ENCODE data around the gene GSK3B. TPM values are rescaled to one million over a fixed set of nuclear protein-coding genes. Genes with fewer than 3 reads are reported as not detected.

Gene GSK3B
- total and polyA plus RNA-seq, 2 donors (not counting 1 experiment from before 2014, with no cell fraction given): 12.3 to 33.3 TPM

- Histone ChIP-seq H3K27me3 (replicated peaks in 1 of 4; ENCODE audit: control extremely low read depth in 1 of 4, control insufficient read depth in 3 of 4, insufficient read depth in 4 of 4, low read length in 3 of 4) (no peaks in the 10 kb centered on the region), H3K36me3 (replicated peaks in 1 of 2; ENCODE audit: control extremely low read depth in 1 of 2, control insufficient read depth in 1 of 2, extremely low read depth in 1 of 2, insufficient read depth in 2 of 2, low read length in 1 of 2) (peaks cover 2 to 14% of the 10 kb centered on the region in 2 experiments), H3K79me2 (ENCODE audit: control insufficient read depth, insufficient read depth, low read length) (no peaks in the 10 kb centered on the region), H3K27ac (ENCODE audit: low read length in 2 of 2) (no peak overlapping the region), H4K20me1 (ENCODE audit: control insufficient read depth, insufficient read depth, low read length, poor library complexity, severe bottlenecking) (peaks cover 4% of the 10 kb centered on the region), H3K9ac (ENCODE audit: low read length) (no peak overlapping the region), H3K9me3 (ENCODE audit: control extremely low read depth in 1 of 3, control insufficient read depth in 2 of 3, insufficient read depth in 1 of 3, low read length in 2 of 3) (no peaks in the 10 kb centered on the region), H3K4me2 (replicated peaks; ENCODE audit: low read depth, low read length, poor library complexity, severe bottlenecking) (no peak overlapping the region), H3K4me1 (ENCODE audit: control insufficient read depth in 2 of 2, insufficient read depth in 2 of 2, low read length in 2 of 2) (no peaks in the 10 kb centered on the region), H3K4me3 (ENCODE audit: control extremely low read depth in 1 of 5, extremely low read depth in 1 of 5, insufficient read depth in 1 of 5, low read depth in 2 of 5, low read length in 4 of 5) (no peak overlapping the region), H2AFZ (ENCODE audit: insufficient read depth, low read depth, low read length, poor library complexity, severe bottlenecking) (no peak overlapping the region)
- no peak overlapping the region for H3K27ac Mint-ChIP-seq
- intact Hi-C loops (cut with micrococcal nuclease): no loop called here
- no peak for TF ChIP-seq EZH2 (IDR thresholded peaks at IDR 0.05; ENCODE audit: borderline replicate concordance, insufficient read depth, low read depth, low read length, poor library complexity, severe bottlenecking)
- TF ChIP-seq CTCF (IDR thresholded peaks at IDR 0.05): no peak
- WGBS (ENCODE audit: insufficient coverage): no CpG with 5 or more reads among the region's 3 CpGs
- no peaks in the 10 kb centered on the region for H3K4me1 Mint-ChIP-seq
- ATAC-seq (ENCODE audit: low read depth) (no peak), DNase-seq (no peak)
- CTCF ChIA-PET: interaction anchor here (0.8 to 1.8 kb wide), 2 partner anchors 10 to 246 kb away, joined by 3 to 6 read pairs; no protein-coding TSS in a partner anchor
- POLR2A ChIA-PET: no interaction called here
- no peak overlapping the region for H3K4me3 Mint-ChIP-seq
- no peaks in the 10 kb centered on the region for H3K27me3 Mint-ChIP-seq
- H3K9me3 Mint-ChIP-seq (ENCODE audit: insufficient read depth): no peaks in the 10 kb centered on the region
Measured at GRCh38 chr3:119902061-119902460, 192.2 kb downstream of the GSK3B start.

- H3K36me3 ChIP-seq (replicated peaks in 1 of 2; ENCODE audit: control extremely low read depth in 1 of 2, control insufficient read depth in 1 of 2, extremely low read depth in 1 of 2, insufficient read depth in 2 of 2, low read length in 1 of 2): peaks cover 2 to 14% of the 10 kb centered on the region in 2 experiments
- no peak overlapping the region for H3K4me3 Mint-ChIP-seq
- no peak for TF ChIP-seq EZH2 (IDR thresholded peaks at IDR 0.05; ENCODE audit: borderline replicate concordance, insufficient read depth, low read depth, low read length, poor library complexity, severe bottlenecking)
- no peak for TF ChIP-seq CTCF (IDR thresholded peaks at IDR 0.05)
- ChIA-PET POLR2A (no interaction called here), CTCF (interaction anchor here (0.8 to 1.8 kb wide), 2 partner anchors 9 to 247 kb away, joined by 3 to 6 read pairs; no protein-coding TSS in a partner anchor)
- no peak overlapping the region for H3K27ac ChIP-seq (ENCODE audit: low read length in 2 of 2)
- peaks cover 4% of the 10 kb centered on the region for H4K20me1 ChIP-seq (ENCODE audit: control insufficient read depth, insufficient read depth, low read length, poor library complexity, severe bottlenecking)
- H3K9me3 ChIP-seq (ENCODE audit: control extremely low read depth in 1 of 3, control insufficient read depth in 2 of 3, insufficient read depth in 1 of 3, low read length in 2 of 3): no peaks in the 10 kb centered on the region
- WGBS (ENCODE audit: insufficient coverage): 100% methylated on average over 1 of the region's 1 CpG
- no peak overlapping the region for H2AFZ ChIP-seq (ENCODE audit: insufficient read depth, low read depth, low read length, poor library complexity, severe bottlenecking)
- H3K27me3 ChIP-seq (replicated peaks in 1 of 4; ENCODE audit: control extremely low read depth in 1 of 4, control insufficient read depth in 3 of 4, insufficient read depth in 4 of 4, low read length in 3 of 4): no peaks in the 10 kb centered on the region
- DNase-seq (no peak), ATAC-seq (ENCODE audit: low read depth) (no peak)
- H3K4me1 ChIP-seq (ENCODE audit: control insufficient read depth in 2 of 2, insufficient read depth in 2 of 2, low read length in 2 of 2): no peaks in the 10 kb centered on the region
- no peaks in the 10 kb centered on the region for H3K79me2 ChIP-seq (ENCODE audit: control insufficient read depth, insufficient read depth, low read length)
- no peak overlapping the region for H3K27ac Mint-ChIP-seq
- no peak overlapping the region for H3K4me2 ChIP-seq (replicated peaks; ENCODE audit: low read depth, low read length, poor library complexity, severe bottlenecking)
- intact Hi-C loops (cut with micrococcal nuclease): no loop called here
- no peaks in the 10 kb centered on the region for H3K27me3 Mint-ChIP-seq
- no peaks in the 10 kb centered on the region for H3K9me3 Mint-ChIP-seq (ENCODE audit: insufficient read depth)
- H3K9ac ChIP-seq (ENCODE audit: low read length): no peak overlapping the region
- H3K4me1 Mint-ChIP-seq: no peaks in the 10 kb centered on the region
- no peak overlapping the region for H3K4me3 ChIP-seq (ENCODE audit: control extremely low read depth in 1 of 5, extremely low read depth in 1 of 5, insufficient read depth in 1 of 5, low read depth in 2 of 5, low read length in 4 of 5)
Measured at GRCh38 chr3:119901148-119901547, 193.1 kb downstream of the GSK3B start.

Measured in B cell (primary cell).